GM10266 (cell line): ENCODE measurements around the gene BPIFB2.

ENCODE experiments used
- DNase-seq: peaks from one replicate; pipeline ENCODE4 v3.0.0; 2012; ENCODE audit errors: extremely low spot score
- TF ChIP-seq, protein P1 (sequence below): IDR thresholded peaks from 2 replicates; pipeline ENCODE4 v1.5.1; 2012; ENCODE audit warnings: mild to moderate bottlenecking, low read depth; ENCODE audit not compliant: control insufficient read depth, insufficient read depth; ENCODE audit errors: missing control alignments

BPIFB2 gene

DNA sequence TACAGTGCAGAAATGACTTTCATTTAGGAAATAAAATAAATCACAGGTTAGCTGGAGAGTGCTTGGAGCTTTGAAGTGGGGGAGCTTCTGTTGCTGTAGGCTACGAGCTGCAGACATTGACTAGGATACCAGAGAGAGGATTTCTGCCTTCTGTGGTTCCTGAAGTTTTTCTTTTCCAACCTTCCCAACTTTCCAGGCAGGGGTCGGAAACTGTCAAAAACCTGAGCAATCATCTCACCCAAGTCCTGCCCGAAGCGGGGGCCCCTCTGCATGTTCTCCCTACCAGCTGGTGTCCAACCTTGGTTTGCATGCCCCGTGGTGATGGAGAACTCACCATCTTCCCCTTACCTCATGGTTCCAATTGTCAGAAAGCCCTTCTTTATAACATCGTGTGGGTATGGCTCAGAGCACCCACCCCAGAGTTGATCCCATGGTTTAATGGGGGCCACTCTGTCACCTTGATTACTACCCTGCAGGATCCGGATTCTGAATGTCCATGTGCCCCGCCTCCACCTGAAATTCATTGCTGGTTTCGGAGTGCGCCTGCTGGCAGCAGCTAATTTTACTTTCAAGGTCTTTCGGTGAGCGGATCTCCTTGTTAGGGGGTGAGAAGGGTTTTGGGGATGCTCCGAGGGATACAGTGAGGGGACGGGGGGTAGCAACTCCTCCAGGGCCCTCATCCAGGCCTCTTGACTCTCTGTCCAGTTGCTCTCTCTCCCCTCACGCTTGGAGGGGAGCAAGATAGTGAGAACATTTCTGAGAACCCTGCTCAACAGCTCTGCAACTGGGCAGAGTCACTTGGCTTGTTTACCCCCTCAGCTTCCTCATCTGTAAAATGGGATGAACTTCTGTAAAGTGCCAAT is 5.1 kb downstream of the BPIFB2 start:
- TF ChIP-seq, protein P1, sequence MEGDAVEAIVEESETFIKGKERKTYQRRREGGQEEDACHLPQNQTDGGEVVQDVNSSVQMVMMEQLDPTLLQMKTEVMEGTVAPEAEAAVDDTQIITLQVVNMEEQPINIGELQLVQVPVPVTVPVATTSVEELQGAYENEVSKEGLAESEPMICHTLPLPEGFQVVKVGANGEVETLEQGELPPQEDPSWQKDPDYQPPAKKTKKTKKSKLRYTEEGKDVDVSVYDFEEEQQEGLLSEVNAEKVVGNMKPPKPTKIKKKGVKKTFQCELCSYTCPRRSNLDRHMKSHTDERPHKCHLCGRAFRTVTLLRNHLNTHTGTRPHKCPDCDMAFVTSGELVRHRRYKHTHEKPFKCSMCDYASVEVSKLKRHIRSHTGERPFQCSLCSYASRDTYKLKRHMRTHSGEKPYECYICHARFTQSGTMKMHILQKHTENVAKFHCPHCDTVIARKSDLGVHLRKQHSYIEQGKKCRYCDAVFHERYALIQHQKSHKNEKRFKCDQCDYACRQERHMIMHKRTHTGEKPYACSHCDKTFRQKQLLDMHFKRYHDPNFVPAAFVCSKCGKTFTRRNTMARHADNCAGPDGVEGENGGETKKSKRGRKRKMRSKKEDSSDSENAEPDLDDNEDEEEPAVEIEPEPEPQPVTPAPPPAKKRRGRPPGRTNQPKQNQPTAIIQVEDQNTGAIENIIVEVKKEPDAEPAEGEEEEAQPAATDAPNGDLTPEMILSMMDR: no peak
- DNase-seq: no peak

GRCh38 chr20:33013701-33014326 is 6.3 kb downstream of the BPIFB2 start:
- TF ChIP-seq, protein P1: no peak
- no peak for DNase-seq

DNA sequence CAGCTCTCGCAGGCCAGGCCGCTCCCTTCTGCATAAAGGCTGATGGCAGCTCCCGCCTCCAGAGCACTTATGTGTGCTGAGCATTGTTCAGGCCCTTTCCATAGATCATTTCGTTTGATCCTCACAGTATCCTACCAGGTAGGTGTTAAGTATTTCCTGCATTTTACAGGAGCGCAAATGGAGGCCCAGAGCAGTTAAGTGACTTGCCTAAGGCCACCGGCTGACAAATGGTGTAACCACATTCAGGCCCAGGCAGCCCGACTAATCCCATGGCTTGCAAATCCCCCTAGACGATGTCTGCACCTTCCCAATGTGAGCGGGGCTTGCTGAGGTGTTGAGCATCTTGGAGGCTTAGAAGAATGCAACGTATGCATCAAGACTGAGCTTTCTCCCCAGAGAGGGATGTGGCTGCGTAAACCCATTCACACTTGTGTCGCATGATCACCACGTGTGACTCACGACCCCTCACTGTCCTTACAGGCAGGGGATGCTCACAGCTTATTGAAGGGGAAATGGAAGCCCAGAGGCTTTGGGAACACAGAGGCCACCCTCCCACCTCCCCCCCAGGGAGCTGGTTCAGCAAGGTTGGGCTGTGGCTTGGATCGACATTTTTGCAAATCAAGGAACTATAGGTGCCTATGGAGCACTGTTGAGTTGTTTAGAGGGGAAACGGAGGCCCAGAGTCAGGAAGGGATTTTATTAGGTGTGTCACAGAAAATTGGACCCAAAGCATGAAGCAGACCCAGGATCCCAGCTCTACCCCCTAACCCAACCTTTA is 7.0 kb downstream of the BPIFB2 start:
- TF ChIP-seq, protein P1: no peak
- no peak for DNase-seq

DNA sequence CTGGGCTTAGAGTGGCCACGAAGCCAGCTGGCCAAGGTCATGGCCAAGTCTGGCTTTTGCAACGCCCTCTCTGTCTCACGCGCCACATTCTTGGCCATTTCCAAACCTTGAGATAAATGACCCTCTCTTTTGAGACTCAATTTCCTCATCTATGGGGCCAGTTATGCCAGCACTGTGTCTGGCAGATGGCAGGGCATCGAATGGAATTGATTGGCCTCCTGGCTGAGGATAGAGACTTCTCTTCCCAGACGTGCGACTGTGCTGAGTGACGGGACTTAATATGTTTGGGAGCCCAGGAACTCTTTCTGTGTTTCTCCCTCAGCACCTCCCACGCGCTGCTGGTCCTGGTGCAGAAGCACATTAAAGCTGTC is 7.6 kb downstream of the BPIFB2 start:
- TF ChIP-seq, protein P1: no peak
- DNase-seq: no peak

DNA sequence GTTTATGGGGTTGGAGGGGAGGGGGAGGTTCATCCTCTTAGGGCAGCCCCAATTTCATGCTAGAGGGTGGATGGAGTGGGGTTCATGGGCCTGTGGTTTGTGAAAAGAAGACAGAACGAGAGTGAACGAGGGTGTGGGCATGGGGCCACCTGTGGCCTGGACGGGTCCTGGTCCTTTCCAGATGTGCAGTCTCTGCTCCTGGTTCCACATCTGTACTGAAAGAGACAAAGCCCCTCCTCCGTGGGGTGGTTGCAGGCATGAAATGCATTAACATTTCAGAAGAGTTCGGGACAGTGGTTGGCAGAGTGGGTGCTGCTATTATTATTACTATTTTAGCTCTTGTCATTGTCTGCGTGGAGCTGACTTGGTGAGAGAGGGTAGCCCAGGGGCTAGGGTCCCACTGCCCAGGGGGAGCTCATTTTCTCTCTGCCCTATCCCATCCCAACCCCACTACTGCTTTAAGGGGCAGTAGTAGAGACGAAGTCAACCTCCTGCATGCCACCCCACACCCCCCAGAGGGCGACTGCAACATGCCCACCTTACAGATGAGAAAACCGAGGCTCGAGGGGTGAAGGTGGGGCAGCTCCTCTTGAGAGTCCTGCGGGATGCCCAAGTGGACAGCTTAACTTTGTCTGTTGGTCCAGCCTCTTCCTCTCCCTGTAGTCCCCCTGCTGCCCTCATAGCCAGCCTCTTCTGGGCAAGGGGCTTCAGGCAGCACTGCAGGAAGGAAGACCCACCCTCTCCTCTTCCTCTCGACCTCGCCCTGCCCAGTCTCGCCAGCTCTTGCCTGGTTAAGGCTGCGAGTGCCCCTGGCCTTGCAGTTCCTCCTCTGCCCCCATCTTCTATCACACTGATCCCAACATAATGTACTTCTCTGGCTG is 8.4 kb downstream of the BPIFB2 start:
- TF ChIP-seq, protein P1: no peak
- no peak for DNase-seq

- TF ChIP-seq, protein P1: no peak
- no peak for DNase-seq
Observed at GRCh38 chr20:33016581-33017109, 9.1 kb downstream of the BPIFB2 start.
